Keratinocyte (primary cell): Measurements from ENCODE around the gene CERKL. TPM values are rescaled to one million over a fixed set of nuclear protein-coding genes. Genes with fewer than 3 reads are reported as not detected.

Experiments
- DNase-seq: peaks from one replicate; pipeline ENCODE4 v3.0.0-alpha.2; 2011; ENCODE audit warnings: low read depth, missing footprints, low spot score
- FAIRE-seq: peaks from 2 replicates; lab custom pipeline; 2011; peaks lifted over from hg19 to GRCh38; lab: Jason Lieb, UNC
- H2AFZ ChIP-seq: 2 replicates; pipeline ENCODE4 v1.6.0; 2012; ENCODE audit warnings: low read length, control low read depth, inconsistent platforms; ENCODE audit not compliant: control insufficient read depth
- H3K27ac ChIP-seq: 2 replicates; pipeline ENCODE4 v1.5.1; 2011; ENCODE audit warnings: low read length; ENCODE audit not compliant: control insufficient read depth, insufficient read depth
- H3K27me3 ChIP-seq: 3 replicates; pipeline ENCODE4 v1.6.0; 2011; ENCODE audit warnings: low read length; ENCODE audit not compliant: control insufficient read depth, insufficient read depth; ENCODE audit errors: extremely low read depth
- H3K36me3 ChIP-seq, 2 experiments: 2 replicates in 1 of 2; 3 replicates in 1 of 2; pipeline ENCODE4 v1.5.1; 2011; ENCODE audit warnings: low read length in 2 of 2, mild to moderate bottlenecking in 1 of 2; ENCODE audit not compliant: control insufficient read depth in 2 of 2, insufficient read depth in 2 of 2; ENCODE audit errors: extremely low read depth in 1 of 2
- H3K4me1 ChIP-seq: 3 replicates; pipeline ENCODE4 v1.5.1; 2011; ENCODE audit warnings: low read length; ENCODE audit not compliant: control insufficient read depth, insufficient read depth; ENCODE audit errors: extremely low read depth
- H3K4me2 ChIP-seq: 3 replicates; pipeline ENCODE4 v1.6.0; 2011; ENCODE audit warnings: low read depth, low read length; ENCODE audit not compliant: control insufficient read depth, insufficient read depth; ENCODE audit errors: extremely low read depth
- H3K4me3 ChIP-seq, 3 experiments: fragments of 200-600 bp in 1 of 3; sonication (generic) in 1 of 3; 2 replicates in 2 of 3; 3 replicates in 1 of 3; pipeline ENCODE4 v1.5.1; 2011 to 2016; ENCODE audit warnings: low read length in 3 of 3, mild to moderate bottlenecking in 3 of 3, control low read depth in 2 of 3, inconsistent platforms in 1 of 3, low read depth in 1 of 3, mixed read lengths in 1 of 3, mixed run types in 1 of 3, moderate library complexity in 1 of 3; ENCODE audit not compliant: control insufficient read depth in 2 of 3, insufficient read depth in 2 of 3; ENCODE audit errors: extremely low read depth in 1 of 3
- H3K79me2 ChIP-seq: 2 replicates; pipeline ENCODE4 v1.6.0; 2012; ENCODE audit warnings: low read length; ENCODE audit not compliant: control insufficient read depth, insufficient read depth
- H3K9ac ChIP-seq: 3 replicates; pipeline ENCODE4 v1.6.0; 2011; ENCODE audit warnings: low read length; ENCODE audit not compliant: control insufficient read depth, insufficient read depth; ENCODE audit errors: extremely low read depth
- H3K9me1 ChIP-seq: 3 replicates; pipeline ENCODE4 v1.6.0; 2011; ENCODE audit warnings: low read length; ENCODE audit not compliant: control insufficient read depth, insufficient read depth; ENCODE audit errors: extremely low read depth
- H3K9me3 ChIP-seq: 2 replicates; pipeline ENCODE4 v1.5.1; 2012; ENCODE audit warnings: low read depth, low read length; ENCODE audit not compliant: control insufficient read depth
- H4K20me1 ChIP-seq: 3 replicates; pipeline ENCODE4 v1.6.0; 2011; ENCODE audit warnings: low read length; ENCODE audit not compliant: control insufficient read depth, insufficient read depth; ENCODE audit errors: extremely low read depth
- EZH2 ChIP-seq: IDR thresholded peaks from one replicate; pipeline ENCODE4 v1.6.1; 2012; ENCODE audit warnings: inconsistent platforms, mild to moderate bottlenecking, low read length, moderate library complexity
- dilution Hi-C: fragments of 300-500 bp; cut with MboI; formaldehyde crosslinking; loops from one replicate; pipeline ENCODE4 v1.7.0; 2020; ENCODE audit warnings: low sequenced_read_pairs; ENCODE audit not compliant: extremely low pct_ligation_motif_present
- polyA plus RNA-seq, 5 experiments: library from polyadenylated mRNA; depleted of rRNA in 3 of 5; stranded (reverse) in 3 of 5; stranded (forward) in 1 of 5; unstranded in 1 of 5; fragments of >200 nt; gene quantifications; 1 replicate in 1 of 5; 2 replicates in 3 of 5; 3 replicates in 1 of 5; pipeline versions ENCODE4 v1.2.1 to v1.2.3, GENCODE V29; 2011 to 2012; ENCODE audit warnings: missing spikeins in 2 of 5, low read depth in 1 of 5, low replicate concordance in 1 of 5
- TF ChIP-seq, protein P1 (sequence below), 3 experiments: IDR thresholded peaks in 1 of 3; conservative IDR thresholded peaks in 1 of 3; optimal IDR thresholded peaks in 1 of 3; 2 replicates in 2 of 3; 3 replicates in 1 of 3; pipeline versions ENCODE3 to v1.5.1; 2011; ENCODE audit warnings: low read length in 3 of 3, mild to moderate bottlenecking in 3 of 3, moderate library complexity in 2 of 3, control low read depth in 1 of 3, inconsistent platforms in 1 of 3; ENCODE audit not compliant: insufficient read depth in 2 of 3; ENCODE audit errors: extremely low read depth in 1 of 3

The CERKL gene
- polyA plus RNA-seq, 1 donor (not counting 4 experiments of a cell fraction or from before 2014, with no cell fraction given), result 0.03 TPM

DNA sequence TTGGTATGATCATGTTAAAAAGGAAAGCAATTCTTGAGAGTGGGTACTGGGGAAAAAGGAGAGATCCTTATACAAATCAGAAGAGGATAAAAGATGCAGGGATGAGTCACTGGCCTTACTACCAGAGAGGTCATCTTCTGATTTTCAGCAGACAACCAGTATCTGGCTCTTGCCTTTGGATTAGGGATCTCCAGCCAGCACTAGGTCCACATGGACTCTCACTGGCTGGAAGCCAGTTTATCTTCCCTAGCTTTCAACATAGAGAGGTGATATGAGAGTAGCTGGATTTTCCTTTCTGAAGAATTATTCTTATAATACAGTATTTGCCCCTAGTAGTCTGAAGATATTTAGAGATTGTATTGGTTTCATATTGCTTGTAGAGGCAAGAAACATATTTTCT lies 30.2 kb downstream of the CERKL start:
- Histone ChIP-seq H4K20me1 (no peaks in the 10 kb centered on the region), H3K4me1 (no peaks in the 10 kb centered on the region), H3K27me3 (peaks cover 6% of the 10 kb centered on the region), H3K36me3 (no peaks in the 10 kb centered on the region), H3K9me1 (no peaks in the 10 kb centered on the region), H3K4me3 (no peak overlapping the region), H3K4me2 (no peak overlapping the region), H3K27ac (no peak overlapping the region), H3K9ac (no peak overlapping the region), H3K9me3 (no peaks in the 10 kb centered on the region), H2AFZ (no peak overlapping the region), H3K79me2 (no peaks in the 10 kb centered on the region)
- TF ChIP-seq EZH2, result no peak
- dilution Hi-C loops, result no loop called here
- FAIRE-seq (no peak), DNase-seq (no peak)

DNA sequence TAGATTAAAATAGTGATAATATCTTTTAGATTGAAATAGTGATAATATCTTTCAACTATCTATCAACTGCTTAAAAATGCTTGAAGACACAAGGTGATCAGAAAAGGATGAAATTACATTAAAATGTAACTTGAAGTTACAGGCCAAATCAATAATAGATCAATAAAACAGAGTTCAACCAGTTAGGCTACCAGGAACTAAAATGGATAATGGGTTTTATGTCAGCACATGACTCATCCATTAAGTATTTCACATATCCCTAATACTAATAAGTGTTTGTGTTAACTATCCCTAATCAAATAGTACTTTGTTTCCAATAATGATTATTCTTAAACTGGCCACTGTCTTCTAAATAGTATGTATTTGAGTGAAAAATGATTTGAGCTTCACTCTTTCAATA lies 33.7 kb downstream of the CERKL start:
- no peaks in the 10 kb centered on the region for H4K20me1 ChIP-seq
- no peak for TF ChIP-seq EZH2
- TF ChIP-seq, protein P1, sequence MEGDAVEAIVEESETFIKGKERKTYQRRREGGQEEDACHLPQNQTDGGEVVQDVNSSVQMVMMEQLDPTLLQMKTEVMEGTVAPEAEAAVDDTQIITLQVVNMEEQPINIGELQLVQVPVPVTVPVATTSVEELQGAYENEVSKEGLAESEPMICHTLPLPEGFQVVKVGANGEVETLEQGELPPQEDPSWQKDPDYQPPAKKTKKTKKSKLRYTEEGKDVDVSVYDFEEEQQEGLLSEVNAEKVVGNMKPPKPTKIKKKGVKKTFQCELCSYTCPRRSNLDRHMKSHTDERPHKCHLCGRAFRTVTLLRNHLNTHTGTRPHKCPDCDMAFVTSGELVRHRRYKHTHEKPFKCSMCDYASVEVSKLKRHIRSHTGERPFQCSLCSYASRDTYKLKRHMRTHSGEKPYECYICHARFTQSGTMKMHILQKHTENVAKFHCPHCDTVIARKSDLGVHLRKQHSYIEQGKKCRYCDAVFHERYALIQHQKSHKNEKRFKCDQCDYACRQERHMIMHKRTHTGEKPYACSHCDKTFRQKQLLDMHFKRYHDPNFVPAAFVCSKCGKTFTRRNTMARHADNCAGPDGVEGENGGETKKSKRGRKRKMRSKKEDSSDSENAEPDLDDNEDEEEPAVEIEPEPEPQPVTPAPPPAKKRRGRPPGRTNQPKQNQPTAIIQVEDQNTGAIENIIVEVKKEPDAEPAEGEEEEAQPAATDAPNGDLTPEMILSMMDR (optimal IDR thresholded peaks at IDR 0.05 in 1 of 3, IDR thresholded peaks at IDR 0.05 in 1 of 3, conservative IDR thresholded peaks at IDR 0.05 in 1 of 3; ENCODE audit: extremely low read depth in 1 of 3, insufficient read depth in 2 of 3, low read length in 3 of 3), result no peak

More for the DNA sequence above, 33.7 kb downstream of the CERKL start:
- Histone ChIP-seq H2AFZ (no peak overlapping the region), H3K4me1 (no peaks in the 10 kb centered on the region), H3K36me3 (no peaks in the 10 kb centered on the region), H3K79me2 (no peaks in the 10 kb centered on the region), H3K27me3 (peaks cover 3% of the 10 kb centered on the region), H3K9me3 (no peaks in the 10 kb centered on the region), H3K4me3 (no peak overlapping the region), H3K9ac (no peak overlapping the region), H3K27ac (no peak overlapping the region), H3K9me1 (no peaks in the 10 kb centered on the region), H3K4me2 (no peak overlapping the region)
- FAIRE-seq, result no peak
- DNase-seq, result no peak
- dilution Hi-C loops, result no loop called here
